WTC11 (cell line): ENCODE data around the gene CDC6. TPM values are rescaled to one million over a fixed set of nuclear protein-coding genes. Genes with fewer than 3 reads are reported as not detected.

ENCODE experiments used
- ATAC-seq: fragments of 200-7000 bp; cut with Tn5 transposase; 2 replicates; pipeline ENCODE4 v1.10.0; 2021; ENCODE audit warnings: mild to moderate bottlenecking, moderate library complexity
- CTCF ChIA-PET: fragments of 300-600 bp; sonication (Branson Sonifier 250); formaldehyde crosslinking; loops from one replicate; lab custom pipeline; 2021; ENCODE audit warnings: antibody characterized with exemption; lab: Charles Lee
- POLR2A ChIA-PET: fragments of 350-600 bp; sonication (Branson Sonifier 250); formaldehyde crosslinking; loops from one replicate; lab custom pipeline; 2021; ENCODE audit warnings: antibody characterized with exemption; lab: Charles Lee
- DNase-seq: peaks from one replicate; pipeline ENCODE4 v3.0.0; 2021; ENCODE audit warnings: low spot score
- H3K27ac Mint-ChIP-seq: 2 replicates; pipeline ENCODE4 v1.8.0; 2021; ENCODE audit warnings: mixed read lengths
- H3K27me3 Mint-ChIP-seq: 2 replicates; pipeline ENCODE4 v1.8.0; 2021; ENCODE audit warnings: low read depth, mild to moderate bottlenecking, moderate library complexity, mixed read lengths
- H3K36me3 Mint-ChIP-seq: 2 replicates; pipeline ENCODE4 v1.8.0; 2021; ENCODE audit warnings: mixed read lengths
- H3K4me1 Mint-ChIP-seq: 2 replicates; pipeline ENCODE4 v1.8.0; 2022; ENCODE audit warnings: mixed read lengths
- H3K4me3 Mint-ChIP-seq: 2 replicates; pipeline ENCODE4 v1.8.0; 2021; ENCODE audit warnings: mild to moderate bottlenecking, moderate library complexity, mixed read lengths
- H3K9me3 Mint-ChIP-seq: 2 replicates; pipeline ENCODE4 v1.8.0; 2021; ENCODE audit warnings: mixed read lengths
- CBFB ChIP-seq: sonication (generic); formaldehyde crosslinking; IDR thresholded peaks from 2 replicates; pipeline ENCODE4 v1.8.1; 2022; ENCODE audit warnings: mild to moderate bottlenecking, low read depth, missing genetic modification reagents
- CREB1 ChIP-seq: sonication (generic); formaldehyde crosslinking; IDR thresholded peaks from 2 replicates; pipeline ENCODE4 v1.8.0; 2023; ENCODE audit warnings: mild to moderate bottlenecking, missing genetic modification reagents
- CREM ChIP-seq: sonication (generic); formaldehyde crosslinking; IDR thresholded peaks from 2 replicates; pipeline ENCODE4 v1.8.1; 2022; ENCODE audit warnings: mild to moderate bottlenecking, missing genetic modification reagents, moderate library complexity
- E2F5 ChIP-seq: sonication (generic); formaldehyde crosslinking; IDR thresholded peaks from 2 replicates; pipeline ENCODE4 v1.8.1; 2022; ENCODE audit warnings: mild to moderate bottlenecking, moderate library complexity, missing genetic modification reagents
- FOXP1 ChIP-seq: sonication (generic); formaldehyde crosslinking; IDR thresholded peaks from 2 replicates; pipeline ENCODE4 v1.8.0; 2022; ENCODE audit warnings: missing genetic modification reagents, mild to moderate bottlenecking, moderate library complexity, borderline replicate concordance
- GABPB1 ChIP-seq: sonication (generic); formaldehyde crosslinking; IDR thresholded peaks from 2 replicates; pipeline ENCODE4 v1.8.1; 2023; ENCODE audit warnings: mild to moderate bottlenecking, missing genetic modification reagents
- HMGA2 ChIP-seq: fragments of 250-450 bp; sonication (Bioruptor Pico); IDR thresholded peaks from 2 replicates; pipeline ENCODE4 v1.4.0; 2021; ENCODE audit warnings: mild to moderate bottlenecking, moderate library complexity
- IRF2 ChIP-seq: sonication (generic); formaldehyde crosslinking; IDR thresholded peaks from 2 replicates; pipeline ENCODE4 v1.8.0; 2022; ENCODE audit warnings: low read depth, missing genetic modification reagents, borderline replicate concordance
- KAT7 ChIP-seq: sonication (generic); formaldehyde crosslinking; IDR thresholded peaks from 2 replicates; pipeline ENCODE4 v1.8.1; 2023; ENCODE audit warnings: missing genetic modification reagents, mild to moderate bottlenecking, borderline replicate concordance
- PRDM15 ChIP-seq: sonication (generic); formaldehyde crosslinking; IDR thresholded peaks from 2 replicates; pipeline ENCODE4 v1.8.0; 2022; ENCODE audit warnings: missing genetic modification reagents
- RELA ChIP-seq: sonication (generic); formaldehyde crosslinking; IDR thresholded peaks from 2 replicates; pipeline ENCODE4 v1.8.1; 2022; ENCODE audit warnings: missing genetic modification reagents, mild to moderate bottlenecking, borderline replicate concordance
- SMAD3 ChIP-seq: sonication (generic); formaldehyde crosslinking; IDR thresholded peaks from 2 replicates; pipeline ENCODE4 v1.8.0; 2022; ENCODE audit warnings: missing genetic modification reagents, mild to moderate bottlenecking, borderline replicate concordance
- USF1 ChIP-seq: sonication (generic); formaldehyde crosslinking; IDR thresholded peaks from 2 replicates; pipeline ENCODE4 v1.8.0; 2022; ENCODE audit warnings: mild to moderate bottlenecking, missing genetic modification reagents
- ZNF396 ChIP-seq: fragments of 250-450 bp; sonication (Bioruptor Pico); IDR thresholded peaks from 2 replicates; pipeline ENCODE4 v1.8.0; 2021; ENCODE audit warnings: mild to moderate bottlenecking, moderate library complexity, borderline replicate concordance
- ZNF532 ChIP-seq: fragments of 250-450 bp; sonication (Bioruptor Pico); IDR thresholded peaks from 2 replicates; pipeline ENCODE4 v1.9.0; 2021; ENCODE audit warnings: mild to moderate bottlenecking, borderline replicate concordance
- total RNA-seq: library from RNA; stranded (reverse); gene quantifications from 3 replicates; pipeline ENCODE4 v1.2.3, GENCODE V29; 2021

CDC6 gene
- total RNA-seq, 1 experiment from 2014 or later = 125 TPM

- no peak for TF ChIP-seq SMAD3 (CRISPR knock-in tag)
- TF ChIP-seq USF1 (CRISPR knock-in tag) = no peak
- no peak for TF ChIP-seq HMGA2 (CRISPR knock-in tag)
- TF ChIP-seq ZNF532 (CRISPR knock-in tag) = no peak
Measured at GRCh38 chr17:40340327-40340726, 52.6 kb downstream of the CDC6 start (continued).

- ChIA-PET POLR2A (interaction anchor here (0.6 to 1.8 kb wide), 2 partner anchors 32 to 277 kb away, joined by 5 read pairs; partner anchors contain the start of gene RARA), CTCF (interaction anchor here (0.7 to 1.3 kb wide), 7 partner anchors 14 to 192 kb away, joined by 3 to 8 read pairs (median 5); no protein-coding TSS in a partner anchor)
- TF ChIP-seq E2F5 (CRISPR knock-in tag) (peak; percentile 62; the same call in 1 of the 2 replicates), PRDM15 (CRISPR knock-in tag) (no peak), FOXP1 (CRISPR knock-in tag) (peak; percentile 57; the same call in 1 of the 2 replicates), ZNF396 (CRISPR knock-in tag) (no peak), CREB1 (no peak), IRF2 (CRISPR knock-in tag) (no peak), KAT7 (0 out of 2 replicates have a peak, but pooled peaks have one; percentile 43), RELA (CRISPR knock-in tag) (0 out of 2 replicates have a peak, but pooled peaks have one; percentile 68), CBFB (CRISPR knock-in tag) (no peak), GABPB1 (CRISPR knock-in tag) (peak; percentile 86), CREM (CRISPR knock-in tag) (0 out of 2 replicates have a peak, but pooled peaks have one; percentile 59)
- no peaks in the 10 kb centered on the region for H3K9me3 Mint-ChIP-seq
- DNase-seq = peak; percentile 90
- peaks cover 68% of the 10 kb centered on the region for H3K27me3 Mint-ChIP-seq
- ATAC-seq = peak; percentile 53
- no peaks in the 10 kb centered on the region for H3K36me3 Mint-ChIP-seq
- peaks cover 33% of the 10 kb centered on the region for H3K4me1 Mint-ChIP-seq
- peak overlapping the region; percentile 76 for H3K4me3 Mint-ChIP-seq
- H3K27ac Mint-ChIP-seq = no peak overlapping the region
Measured at GRCh38 chr17:40340880-40341807, 53.5 kb downstream of the CDC6 start.
